Skeletal muscle cell (primary cell): ENCODE results near the gene CCNE1.
A peak's percentile ranks its signal among the peaks of the same experiment; 100 is the strongest.

ENCODE experiments used
- DNase-seq: peaks from one replicate; pipeline ENCODE4 v3.0.0-alpha.2; 2010; ENCODE audit warnings: low read depth
- H3K4me3 ChIP-seq: 2 replicates; pipeline ENCODE4 v1.5.1; 2011; ENCODE audit warnings: low read depth, mild to moderate bottlenecking, control low read depth, low read length, moderate library complexity

The CCNE1 gene

DNA sequence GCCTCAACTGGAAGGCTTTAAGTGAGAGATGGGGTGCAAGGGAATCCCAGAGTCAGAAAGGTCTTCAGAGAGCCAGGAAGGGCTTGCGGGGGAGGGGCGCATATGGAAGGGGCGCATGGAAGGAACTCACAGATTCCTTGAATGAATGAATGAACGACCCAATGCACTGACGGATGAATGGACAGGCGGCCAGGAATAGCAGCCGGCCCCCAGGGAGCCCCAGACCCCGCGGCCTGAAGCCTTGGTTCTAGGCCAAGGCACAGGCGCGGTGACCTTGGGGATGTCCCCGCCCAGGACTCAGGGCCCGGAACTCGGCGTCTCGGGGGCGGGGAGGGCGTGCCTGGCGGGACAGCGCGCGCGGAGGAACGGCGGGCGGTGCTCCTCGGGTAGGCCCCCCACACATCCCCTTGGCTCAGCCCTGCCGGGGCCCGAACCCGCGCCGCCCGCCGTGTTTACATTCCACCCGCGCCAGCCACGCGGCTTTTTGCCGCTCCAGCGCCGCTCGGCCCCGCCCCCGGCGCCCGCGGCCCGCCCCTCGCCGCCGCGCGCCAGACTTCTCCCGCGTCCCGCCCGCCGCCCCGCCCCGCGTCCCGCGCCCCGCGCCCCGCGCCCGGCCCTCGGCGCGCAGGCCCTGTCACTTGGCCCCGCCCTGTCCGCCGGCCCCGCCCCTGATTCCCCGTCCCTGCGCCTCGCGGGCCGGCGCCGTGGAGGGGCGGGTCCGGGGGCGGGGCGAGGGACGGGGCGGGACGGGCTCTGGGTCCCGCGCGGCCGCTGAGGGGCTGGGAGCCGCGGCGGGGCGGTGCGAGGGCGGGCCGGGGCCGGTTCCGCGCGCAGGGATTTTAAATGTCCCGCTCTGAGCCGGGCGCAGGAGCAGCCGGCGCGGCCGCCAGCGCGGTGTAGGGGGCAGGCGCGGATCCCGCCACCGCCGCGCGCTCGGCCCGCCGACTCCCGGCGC lies at the start of gene CCNE1:
Gene CCNE1, plus strand, starts transcription at position 867 of the 955 bp plus-strand sequence. CDS start 565 bp downstream, outside the sequence.
- DNase-seq = peak; percentile 35
- H3K4me3 ChIP-seq = peak within 1 kb of the TSS; percentile 58

DNA sequence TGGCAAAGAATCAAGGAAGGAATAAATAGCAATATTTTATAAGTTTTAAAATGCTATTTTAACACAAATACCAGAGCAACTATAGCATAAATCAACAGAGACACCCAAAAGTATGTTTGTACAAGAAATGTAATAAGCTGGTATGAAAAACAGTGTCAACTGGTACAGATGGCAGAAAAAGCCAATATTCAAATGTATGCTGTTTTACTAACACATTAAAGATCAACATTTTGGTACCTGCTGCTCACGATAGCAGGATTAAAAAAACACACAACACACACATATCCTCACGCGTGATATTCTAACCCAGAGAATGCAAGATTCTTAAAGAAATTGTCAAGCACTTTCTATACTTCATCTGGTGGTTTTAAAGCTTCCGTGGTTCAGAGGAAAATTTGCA lies 48.6 kb upstream of the CCNE1 start:
- no peak for DNase-seq

DNA sequence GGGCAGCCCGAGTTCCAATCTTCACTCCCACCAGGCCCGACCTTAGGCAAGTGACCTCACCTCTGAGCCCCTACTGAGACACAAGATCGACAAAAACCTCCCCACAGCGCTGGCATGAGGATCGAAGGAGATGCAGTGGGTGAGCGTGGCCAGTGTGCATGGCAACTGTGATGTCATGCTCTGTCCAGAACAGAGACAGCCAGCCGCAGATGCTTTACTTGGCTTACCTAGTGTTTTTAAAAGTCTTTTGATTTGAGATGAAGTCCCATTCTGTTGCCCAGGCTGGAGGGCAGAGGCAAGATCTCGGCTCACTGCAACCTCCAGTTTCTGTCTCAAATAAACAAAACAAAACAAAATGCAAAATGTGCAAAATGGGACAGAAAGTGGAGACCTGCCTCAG lies 47.4 kb upstream of the CCNE1 start:
- no peak overlapping the region for H3K4me3 ChIP-seq
- no peak for DNase-seq

More for the DNA sequence above, 48.6 kb upstream of the CCNE1 start:
- no peak overlapping the region for H3K4me3 ChIP-seq

DNA sequence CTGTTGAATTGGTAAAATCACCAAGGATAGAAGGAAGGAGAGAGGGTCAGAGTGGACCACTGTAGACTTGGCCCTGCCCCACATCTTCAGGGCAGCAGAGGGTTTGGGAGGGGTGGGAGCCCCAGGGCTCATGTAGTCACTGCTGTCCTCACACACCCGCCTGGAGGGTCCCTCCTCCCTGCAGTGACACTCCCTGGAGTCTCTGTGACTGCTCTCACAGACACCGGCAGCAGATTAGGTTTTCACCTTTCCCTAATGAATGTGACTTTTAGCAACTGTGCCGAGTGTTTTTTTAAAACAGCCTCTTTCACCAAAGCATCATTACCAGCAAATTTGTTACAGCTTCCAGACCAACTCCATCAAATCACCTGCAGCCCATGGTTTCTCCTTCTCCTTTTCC lies 45.7 kb upstream of the CCNE1 start:
- DNase-seq = no peak
- H3K4me3 ChIP-seq = no peak overlapping the region

DNA sequence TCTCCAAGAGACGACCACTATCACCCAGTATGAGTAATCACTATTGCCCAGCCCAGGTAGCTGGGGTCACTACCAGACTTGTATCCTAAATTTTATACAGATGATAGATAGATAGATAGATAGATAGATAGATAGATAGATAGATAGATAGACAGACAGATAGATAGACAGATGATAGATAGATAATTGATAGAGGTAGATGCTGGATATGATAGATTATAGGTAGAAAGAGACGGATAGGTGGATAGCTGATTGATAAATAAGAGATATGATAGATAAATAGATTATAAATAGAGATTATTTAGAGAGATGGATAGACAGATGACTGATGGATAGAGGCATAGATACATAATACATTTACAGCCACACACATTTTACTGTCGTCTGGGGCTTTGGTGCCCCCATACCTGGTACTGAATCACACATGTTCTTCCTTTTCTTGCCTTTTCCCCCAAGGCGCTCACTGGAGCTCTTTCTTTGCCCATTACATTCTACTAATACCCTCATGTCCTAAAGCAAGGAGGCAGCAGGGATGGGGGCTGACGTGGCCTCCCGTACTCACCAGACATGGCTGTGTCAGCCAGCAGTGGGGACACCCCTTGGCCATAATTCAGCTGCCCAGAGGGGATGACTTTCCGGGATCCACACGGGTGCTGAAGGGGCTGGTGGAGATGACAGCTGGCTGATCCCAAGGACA lies 44.6 kb upstream of the CCNE1 start:
- no peak for DNase-seq
- H3K4me3 ChIP-seq = no peak overlapping the region

DNA sequence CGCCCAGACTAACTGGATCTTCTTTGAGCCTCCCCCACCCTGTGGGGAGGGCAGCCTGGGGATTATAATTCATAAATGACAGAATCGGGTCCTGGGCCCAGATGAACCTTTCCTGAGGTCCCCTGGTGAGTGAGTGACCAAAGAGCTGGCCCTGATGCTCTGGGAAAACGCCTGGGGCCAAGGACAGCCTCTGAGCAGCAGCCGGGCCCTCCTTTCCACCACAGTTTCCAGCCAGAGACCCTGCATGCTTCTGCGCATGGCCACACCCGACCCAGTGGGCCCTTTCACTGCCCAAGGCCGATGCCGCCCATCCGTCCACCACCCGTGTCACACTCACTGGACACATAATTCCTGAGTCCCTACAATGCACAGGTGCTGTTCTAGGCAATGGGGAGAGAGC lies 43.6 kb upstream of the CCNE1 start:
- DNase-seq = no peak
- H3K4me3 ChIP-seq = no peak overlapping the region

DNA sequence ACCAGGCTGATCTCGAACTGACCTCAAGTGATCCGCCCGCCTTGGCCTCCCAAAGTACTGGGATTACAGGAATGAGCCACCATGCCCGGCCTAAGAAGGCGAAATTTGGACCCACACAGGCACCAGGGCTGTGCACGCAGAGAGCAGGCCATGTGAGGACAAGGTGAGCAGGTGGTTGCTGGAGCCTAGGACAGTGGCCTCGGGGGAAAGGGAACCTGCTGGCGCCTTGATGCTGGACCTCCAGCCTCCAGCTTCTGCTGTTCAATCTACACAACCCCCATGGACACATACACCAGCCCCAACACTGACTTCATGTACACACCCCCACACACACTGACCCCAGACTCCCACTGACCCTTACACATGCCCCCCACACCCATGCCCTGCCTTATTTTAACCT lies 41.8 kb upstream of the CCNE1 start:
- H3K4me3 ChIP-seq = no peak overlapping the region
- DNase-seq = no peak

DNA sequence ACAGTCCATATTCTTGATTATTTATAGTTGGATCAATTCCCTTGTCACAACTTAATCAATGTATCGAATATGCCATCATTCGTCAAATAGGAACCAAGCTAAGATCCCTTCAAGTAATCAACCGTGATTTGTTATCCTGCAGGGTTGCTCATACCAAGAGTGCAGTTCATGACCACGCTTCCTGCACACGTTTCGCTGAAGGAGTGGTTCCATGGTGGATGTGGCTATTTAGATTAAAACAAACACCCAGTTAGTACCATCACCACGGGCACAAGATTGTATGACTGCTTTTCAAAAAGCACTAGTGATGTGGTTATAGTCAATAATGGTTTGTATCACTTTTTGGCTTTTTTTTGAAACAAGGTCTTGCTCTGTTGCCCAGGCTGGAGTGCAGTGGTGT lies 41.1 kb upstream of the CCNE1 start:
- DNase-seq = no peak

DNA sequence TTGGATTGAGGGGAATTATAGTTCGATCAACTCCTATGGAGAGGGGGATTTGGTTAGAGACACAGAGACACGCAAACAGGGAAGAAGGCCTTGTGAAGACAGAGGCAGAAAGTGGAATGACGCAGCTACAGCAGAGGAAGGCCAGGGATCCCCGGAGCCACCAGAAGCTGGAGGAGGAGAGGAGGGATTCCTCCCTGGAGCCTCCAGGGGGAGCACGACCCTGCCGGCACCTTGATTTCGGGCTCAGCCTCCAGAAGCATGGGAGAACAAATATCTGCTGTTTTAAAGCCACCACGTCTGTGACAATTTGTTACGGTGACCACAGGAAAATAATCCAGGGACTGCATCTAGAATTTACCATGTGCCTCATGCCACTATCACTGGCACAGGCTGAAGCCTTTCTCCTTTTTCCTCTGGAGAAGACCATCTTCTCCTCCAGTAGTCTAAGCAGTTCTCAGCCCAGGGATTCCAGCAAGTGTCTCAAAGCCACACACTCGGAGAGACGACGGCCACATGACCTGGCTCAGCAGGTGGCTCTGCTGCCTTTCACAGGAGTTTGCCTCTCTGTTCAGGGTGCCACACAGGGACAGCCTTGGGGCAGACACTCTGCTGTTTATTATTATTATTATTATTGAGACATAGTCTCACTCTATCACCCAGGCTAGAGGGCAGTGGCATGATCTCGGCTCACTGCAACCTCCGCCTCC lies 39.9 kb upstream of the CCNE1 start:
- no peak overlapping the region for H3K4me3 ChIP-seq
- peak; percentile 7 for DNase-seq

More for the DNA sequence above, 41.1 kb upstream of the CCNE1 start:
- H3K4me3 ChIP-seq = no peak overlapping the region

DNA sequence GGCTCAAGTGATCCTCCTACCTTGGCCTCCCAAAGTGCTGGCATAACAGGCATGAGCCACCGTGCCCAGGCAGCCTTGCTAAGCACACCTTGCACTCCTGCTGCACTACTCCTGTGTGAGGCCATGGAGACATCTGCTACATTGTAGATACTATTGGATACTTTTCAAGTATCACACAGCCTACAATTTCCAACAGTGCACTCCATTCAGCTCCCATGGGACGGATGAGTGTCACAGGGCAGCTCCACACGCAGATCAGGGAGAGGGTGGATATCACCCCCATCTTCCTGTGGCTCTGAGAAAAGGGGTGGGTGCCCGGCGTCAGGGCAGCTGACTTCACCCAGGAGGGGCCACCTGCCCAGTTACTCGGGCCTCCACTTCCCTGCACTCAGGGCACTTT lies 39.1 kb upstream of the CCNE1 start:
- DNase-seq = no peak
- H3K4me3 ChIP-seq = no peak overlapping the region

DNA sequence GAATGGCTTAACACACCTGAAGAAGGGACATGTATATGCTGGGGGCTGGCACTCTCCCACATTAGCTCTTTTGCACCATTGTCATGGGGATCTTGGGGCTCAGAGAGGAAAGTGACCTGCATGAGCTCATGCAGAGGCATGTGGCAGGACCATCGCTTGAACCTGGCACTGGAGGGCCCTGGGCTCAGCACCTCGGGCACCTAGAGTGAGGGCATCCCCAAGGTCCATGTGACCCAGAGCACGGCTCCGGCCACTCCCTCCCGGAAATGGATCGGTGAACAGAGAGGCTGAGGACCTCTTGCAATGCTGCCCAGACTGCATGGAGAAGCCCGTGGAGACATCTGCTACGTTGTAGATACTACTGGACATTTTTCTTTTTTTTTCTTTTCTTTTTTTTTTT lies 38.6 kb upstream of the CCNE1 start:
- no peak overlapping the region for H3K4me3 ChIP-seq
- no peak for DNase-seq

DNA sequence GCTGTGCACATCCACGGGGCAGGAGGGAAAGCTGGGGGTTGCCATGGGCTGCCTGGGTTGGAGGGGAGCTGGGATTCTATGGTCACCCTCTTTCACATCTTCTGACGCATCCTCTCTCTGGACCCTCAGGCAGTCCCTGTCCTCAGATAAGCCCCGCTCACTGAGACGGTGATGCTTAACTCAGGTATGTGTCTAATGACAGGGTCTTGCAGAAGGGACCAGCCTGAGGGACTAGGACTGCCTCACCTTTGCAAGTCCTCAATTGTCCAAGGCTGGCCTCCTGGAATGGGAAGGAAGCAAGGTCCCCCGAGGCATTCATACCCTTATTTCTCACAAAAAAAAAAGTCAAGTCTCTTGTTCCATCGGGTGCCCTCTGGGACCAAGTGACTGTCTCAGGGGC lies 37.7 kb upstream of the CCNE1 start:
- DNase-seq = no peak

DNA sequence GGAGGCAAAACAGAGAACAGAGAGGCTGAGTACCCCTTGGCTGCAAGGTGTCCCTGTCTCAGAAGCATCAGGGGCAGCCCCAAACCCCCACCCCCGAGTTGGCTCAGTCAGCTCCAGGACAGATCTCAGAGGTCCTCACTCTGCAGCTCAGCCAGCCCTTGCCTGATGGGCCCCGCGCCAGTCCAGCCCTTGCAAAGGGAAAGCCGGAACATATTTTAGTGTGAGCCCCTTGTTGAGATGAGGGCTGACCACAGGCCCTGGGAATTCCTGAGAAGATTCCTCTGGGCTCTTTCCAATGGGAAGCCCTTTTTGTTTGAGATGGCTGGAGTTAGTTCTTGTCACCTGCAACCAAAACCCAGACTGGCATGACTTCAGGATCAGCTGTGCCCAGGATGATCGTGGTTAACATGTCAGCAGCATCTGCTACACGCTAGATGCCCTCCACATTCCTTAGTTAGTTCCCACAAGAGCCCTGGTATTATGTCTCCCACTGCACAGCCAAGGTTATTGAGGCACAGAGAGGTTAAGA lies 33.9 kb upstream of the CCNE1 start:
- no peak overlapping the region for H3K4me3 ChIP-seq
- DNase-seq = no peak

More for the DNA sequence above, 37.7 kb upstream of the CCNE1 start:
- H3K4me3 ChIP-seq = no peak overlapping the region

DNA sequence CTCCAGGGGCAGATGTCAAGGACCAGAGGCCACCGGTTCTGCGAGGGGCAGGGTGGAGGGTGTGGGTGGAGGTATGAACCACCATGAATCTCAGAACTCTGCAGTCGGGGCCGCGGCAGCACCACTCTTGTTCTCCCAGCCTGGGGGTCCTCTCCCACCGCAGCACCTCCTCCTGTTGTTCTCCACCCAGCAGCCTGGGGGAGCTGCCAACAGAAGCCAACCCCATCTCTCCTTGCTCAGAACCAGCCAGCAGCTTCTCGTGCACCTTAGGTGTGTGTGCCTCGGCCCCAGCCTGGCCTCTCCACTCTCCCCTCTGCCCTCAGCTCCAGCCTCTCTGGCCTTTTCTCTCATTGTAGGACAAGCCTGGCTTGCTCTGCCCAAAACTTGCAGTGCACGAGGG lies 31.9 kb upstream of the CCNE1 start:
- no peak overlapping the region for H3K4me3 ChIP-seq
- DNase-seq = no peak

DNA sequence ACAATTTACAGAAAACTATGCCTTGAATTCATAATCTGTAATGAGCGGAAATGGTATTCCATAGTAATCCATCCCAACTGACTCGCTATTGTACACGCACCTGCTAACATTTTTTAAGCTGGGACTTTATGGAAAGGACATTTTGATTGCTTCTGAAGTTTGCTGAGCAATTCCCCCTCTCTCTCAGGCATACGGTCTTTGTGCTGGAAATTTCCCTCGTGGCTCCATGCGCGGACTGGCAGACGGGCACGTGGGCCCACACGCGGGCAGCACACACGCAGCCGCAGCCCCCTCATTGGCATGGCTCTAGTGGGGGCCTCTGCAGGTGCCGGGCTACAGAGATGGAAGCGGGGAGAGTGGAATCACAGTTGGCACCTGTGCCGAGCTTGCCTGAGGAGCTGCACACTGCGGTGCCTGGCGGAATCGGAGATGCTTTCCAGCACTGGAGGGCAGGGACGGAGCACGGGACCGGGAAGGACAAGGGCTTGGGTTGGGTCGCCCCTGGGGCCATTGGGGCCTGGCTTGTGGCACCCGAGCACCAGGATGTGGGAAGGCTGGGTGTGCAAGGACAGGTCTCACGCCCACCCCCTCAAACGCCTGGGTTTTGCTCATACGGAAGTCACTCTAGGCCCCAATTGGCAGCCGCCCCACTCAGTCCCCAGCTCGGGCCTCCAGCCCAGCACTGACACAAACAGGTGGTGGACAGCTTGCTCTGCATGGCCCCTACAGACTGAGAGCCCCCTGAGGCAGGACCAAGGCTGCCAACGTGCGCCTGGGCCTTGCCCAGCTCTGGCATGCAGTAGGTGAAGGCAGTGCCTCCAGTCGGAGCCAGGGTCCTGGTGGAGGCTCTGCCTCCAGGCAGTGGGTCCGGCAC lies 30.2 kb upstream of the CCNE1 start:
- DNase-seq = no peak
- H3K4me3 ChIP-seq = no peak overlapping the region

DNA sequence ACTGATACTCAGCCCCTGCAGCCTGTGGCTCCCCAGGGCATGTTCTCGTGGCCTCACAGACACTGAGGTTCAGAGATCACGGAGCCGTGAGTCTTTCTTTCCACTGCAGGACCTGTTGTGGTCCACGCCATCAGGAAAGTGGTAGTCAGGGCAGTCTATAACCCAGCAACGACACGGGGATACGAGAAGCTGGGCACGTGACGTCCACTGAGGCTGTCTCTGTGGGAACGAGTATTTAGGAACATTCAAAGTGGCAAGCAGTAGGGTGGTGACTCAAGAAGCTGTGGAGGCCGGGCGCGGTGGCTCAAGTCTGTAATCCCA lies 29.6 kb upstream of the CCNE1 start:
- H3K4me3 ChIP-seq = no peak overlapping the region
- no peak for DNase-seq

DNA sequence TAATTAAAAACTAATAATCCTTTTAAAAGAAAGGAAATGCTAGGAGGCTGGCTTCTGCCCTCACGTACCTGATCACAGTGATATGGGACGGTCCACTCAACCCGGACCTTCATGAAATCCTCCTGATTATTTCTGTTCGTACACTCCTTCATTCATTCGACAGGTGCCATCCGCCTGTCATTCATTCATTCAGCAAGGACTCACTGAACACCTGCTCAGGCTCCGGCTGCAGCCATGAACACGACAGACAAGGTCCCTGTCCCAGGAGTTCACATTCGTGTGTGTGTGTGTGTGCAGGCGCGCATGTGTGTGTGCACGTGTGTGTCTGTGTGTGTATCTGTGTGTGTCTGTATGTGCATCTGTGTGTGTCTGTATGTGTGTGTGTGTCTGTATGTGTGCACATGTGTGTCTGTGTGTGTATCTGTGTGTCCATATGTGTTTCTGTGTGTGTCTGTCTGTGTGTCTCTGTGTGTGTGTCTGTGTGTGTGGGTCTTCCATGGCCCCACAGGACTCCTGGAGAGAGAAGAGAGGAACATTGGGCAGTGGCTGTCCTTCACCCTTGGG lies 28.1 kb upstream of the CCNE1 start:
- no peak for DNase-seq
- H3K4me3 ChIP-seq = no peak overlapping the region

DNA sequence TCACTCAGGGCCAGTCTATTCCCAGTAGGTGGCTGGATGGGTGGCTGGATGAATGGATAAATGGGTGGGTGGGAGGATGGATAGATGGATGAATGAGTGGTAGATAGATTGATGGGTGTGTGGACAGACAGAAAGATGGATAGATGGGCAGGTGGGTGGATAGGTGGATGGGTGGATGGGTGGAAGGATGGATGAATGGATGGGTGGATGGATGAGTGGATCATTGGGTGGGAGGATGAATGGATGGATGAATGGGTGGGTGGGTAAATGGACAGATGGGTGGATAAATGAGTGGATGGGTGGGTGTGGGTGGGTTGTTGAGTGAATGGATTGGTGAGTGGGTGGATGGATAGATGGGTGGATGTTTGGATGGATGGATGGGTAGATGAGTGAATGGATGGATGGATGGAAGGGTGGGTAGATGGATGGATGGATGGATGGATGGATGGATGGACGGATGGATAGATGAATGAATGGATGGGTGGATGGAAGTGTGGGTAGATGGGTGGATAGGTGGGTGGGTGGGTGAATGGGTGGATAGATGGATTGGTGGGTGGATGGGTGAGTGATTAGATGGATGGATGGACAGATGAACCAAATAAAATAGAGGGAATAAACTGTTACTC lies 27.1 kb upstream of the CCNE1 start:
- H3K4me3 ChIP-seq = no peak overlapping the region
- no peak for DNase-seq
